T-helper 1 cell treated with Interleukin-12 subunit alpha and Interleukin-12 subunit beta and Interleukin-4 antibody, amounts not matched to agents 30 ng/mL and 1 ng/mL, for 36 hours (primary cell): ENCODE data around the gene LAMTOR1. TPM values are rescaled to one million over a fixed set of nuclear protein-coding genes. Genes with fewer than 3 reads are reported as not detected.
"Not testable (repeated sequence)": the region's sequence is repeated elsewhere in the genome, so short reads cannot be mapped to it uniquely, and the experiment has no call there.

Experiments used
- intact Hi-C: fragments of 100-400 bp; cut with micrococcal nuclease; formaldehyde crosslinking; loops from one replicate; pipeline ENCODE4 v1.15.1; 2024
- total RNA-seq: library from RNA; stranded (reverse); gene quantifications from 2 replicates; pipeline ENCODE4 v1.2.3, GENCODE V29; 2022

Gene LAMTOR1
- 81.5 and 82.6 TPM in 2 replicates for total RNA-seq

GRCh38 chr11:72102946-72103753 lies at the start of gene LAMTOR1:
LAMTOR1 (minus strand) TSS chr11:72103297; CDS start chr11:72103224, 73 bp downstream.
- intact Hi-C loops: loop anchor here (1.0 to 5.0 kb wide), 12 partner anchors 9 to 1879 kb away; partner anchors contain the start of genes ANAPC15, CLPB, FAM168A and LRRC51

- intact Hi-C loops: no loop called here
These were observed 47.8 kb upstream of the LAMTOR1 start for GRCh38 chr11:72150882-72151281.

GRCh38 chr11:72146625-72147024 lies 43.5 kb upstream of the LAMTOR1 start:
- intact Hi-C loops: no loop called here

GRCh38 chr11:72144807-72145565 lies 41.9 kb upstream of the LAMTOR1 start:
- intact Hi-C loops: loop anchor here (1.0 to 5.0 kb wide), 7 partner anchors 32 to 289 kb away; partner anchors contain the start of genes ANAPC15, CLPB, IL18BP and LAMTOR1

GRCh38 chr11:72142543-72142942 lies 39.4 kb upstream of the LAMTOR1 start:
- intact Hi-C loops: loop anchor here (5.0 kb wide), 1 partner anchor 100 kb away; no protein-coding TSS in a partner anchor

- intact Hi-C loops: loop anchor here (5.0 kb wide), 1 partner anchor 100 kb away; no protein-coding TSS in a partner anchor
These were observed 39.0 kb upstream of the LAMTOR1 start for GRCh38 chr11:72142086-72142485.

GRCh38 chr11:72141066-72141465 lies 38.0 kb upstream of the LAMTOR1 start:
- intact Hi-C loops: loop anchor here (5.0 kb wide), 1 partner anchor 99 kb away; no protein-coding TSS in a partner anchor

GRCh38 chr11:72140661-72141060 lies 37.6 kb upstream of the LAMTOR1 start:
- intact Hi-C loops: loop anchor here (5.0 kb wide), 1 partner anchor 98 kb away; no protein-coding TSS in a partner anchor

GRCh38 chr11:72139500-72139899 lies 36.4 kb upstream of the LAMTOR1 start:
- intact Hi-C loops: no loop called here

GRCh38 chr11:72138821-72139390 lies 35.8 kb upstream of the LAMTOR1 start:
- intact Hi-C loops: no loop called here

GRCh38 chr11:72136684-72137262 lies 33.7 kb upstream of the LAMTOR1 start:
- intact Hi-C loops: no loop called here

GRCh38 chr11:72135891-72136683 lies 33.0 kb upstream of the LAMTOR1 start:
- intact Hi-C loops: no loop called here

GRCh38 chr11:72135473-72135872 lies 32.4 kb upstream of the LAMTOR1 start, which contains the start of gene FOLR3:
FOLR3 (plus strand) TSS chr11:72135725; CDS start chr11:72135953, 228 bp downstream.
- intact Hi-C loops: not testable (repeated sequence)

- intact Hi-C loops: no loop called here
These were observed 29.5 kb upstream of the LAMTOR1 start for GRCh38 chr11:72132646-72133045.

- intact Hi-C loops: no loop called here
These were observed 26.3 kb upstream of the LAMTOR1 start for GRCh38 chr11:72129381-72129780.

- intact Hi-C loops: no loop called here
These were observed 24.8 kb upstream of the LAMTOR1 start for GRCh38 chr11:72127923-72128322.

GRCh38 chr11:72125956-72126355 lies 22.9 kb upstream of the LAMTOR1 start:
- intact Hi-C loops: no loop called here

GRCh38 chr11:72124046-72124445 lies 20.9 kb upstream of the LAMTOR1 start:
- intact Hi-C loops: no loop called here

- intact Hi-C loops: no loop called here
These were observed 20.1 kb upstream of the LAMTOR1 start for GRCh38 chr11:72123117-72123653.

- intact Hi-C loops: no loop called here
These were observed 19.5 kb upstream of the LAMTOR1 start for GRCh38 chr11:72122607-72123006.
